GM12878 (cell line): Measurements from ENCODE around the gene SHOC1. TPM values are rescaled to one million over a fixed set of nuclear protein-coding genes. Genes with fewer than 3 reads are reported as not detected.

ENCODE experiments used
- ATAC-seq: fragments of 200-7000 bp; cut with Tn5 transposase; 3 replicates; pipeline ENCODE4 v1.9.1; 2020; ENCODE audit warnings: mild to moderate bottlenecking, moderate library complexity
- BruUV-seq: library from RNA; stranded (reverse); fragments of 400-500 nt; replicated peaks from 2 replicates; lab custom pipeline; 2021; lab: Mats Ljungman, UMichigan
- CTCF ChIA-PET: fragments of 300-600 bp; sonication (Branson Sonifier 250); formaldehyde crosslinking; extraction: SDS; loops from one replicate; lab custom pipeline; 2021; ENCODE audit warnings: inconsistent platforms; lab: Yijun Ruan, JAX
- POLR2A ChIA-PET: fragments of 350-600 bp; formaldehyde crosslinking; extraction: SDS; loops from one replicate; lab custom pipeline; 2021; ENCODE audit warnings: inconsistent platforms; lab: Charles Lee
- RAD21 ChIA-PET: fragments of 300-600 bp; sonication (Branson Sonifier 250); formaldehyde crosslinking; loops from one replicate; lab custom pipeline; 2023; ENCODE audit warnings: antibody characterized with exemption; ENCODE audit not compliant: unreplicated experiment; lab: Charles Lee
- SMC1A ChIA-PET: fragments of 300-600 bp; sonication (Branson Sonifier 250); formaldehyde crosslinking; loops from one replicate; lab custom pipeline; 2023; ENCODE audit not compliant: unreplicated experiment, uncharacterized antibody; lab: Charles Lee
- DNase-seq: peaks from one replicate; pipeline ENCODE4 v3.0.0-alpha.2; 2011; ENCODE audit warnings: low read depth, low spot score
- FAIRE-seq: peaks from 3 replicates; lab custom pipeline; 2011; peaks lifted over from hg19 to GRCh38; lab: Jason Lieb, UNC
- H2AFZ ChIP-seq: 2 replicates; pipeline ENCODE4 v1.6.0; 2011; ENCODE audit warnings: low read depth, low read length, control low read depth; ENCODE audit not compliant: control insufficient read depth
- H3K27ac ChIP-seq: 2 replicates; pipeline ENCODE4 v1.5.1; 2011; ENCODE audit warnings: control low read depth; ENCODE audit not compliant: control insufficient read depth, insufficient read depth
- H3K27me3 ChIP-seq, 2 experiments: replicated peaks in 1 of 2; 2 replicates each; pipeline versions ENCODE4 v1.6.0 to v1.6.1; 2011; ENCODE audit warnings: low read length in 1 of 2; ENCODE audit not compliant: control insufficient read depth in 2 of 2, insufficient read depth in 2 of 2
- H3K36me3 ChIP-seq, 2 experiments: 2 replicates each; pipeline ENCODE4 v1.5.1; 2011; ENCODE audit warnings: low read length in 1 of 2; ENCODE audit not compliant: control insufficient read depth in 2 of 2, insufficient read depth in 2 of 2
- H3K4me1 ChIP-seq: 2 replicates; pipeline ENCODE4 v1.6.1; 2011; ENCODE audit warnings: mild to moderate bottlenecking, low read length, moderate library complexity, mixed read lengths; ENCODE audit not compliant: control insufficient read depth, insufficient read depth
- H3K4me2 ChIP-seq: 2 replicates; pipeline ENCODE4 v1.6.0; 2011; ENCODE audit warnings: control low read depth; ENCODE audit not compliant: control insufficient read depth, insufficient read depth
- H3K4me3 ChIP-seq: fragments of 200-600 bp; sonication (generic); 2 replicates; pipeline ENCODE4 v1.5.1; 2016
- H3K79me2 ChIP-seq: 2 replicates; pipeline ENCODE4 v1.6.0; 2011; ENCODE audit warnings: low read length; ENCODE audit not compliant: control insufficient read depth, insufficient read depth
- H3K9ac ChIP-seq: 2 replicates; pipeline ENCODE4 v1.8.0; 2011; ENCODE audit warnings: low read length, control low read depth, mixed read lengths; ENCODE audit not compliant: control insufficient read depth, insufficient read depth
- H3K9me3 ChIP-seq: replicated peaks from 3 replicates; pipeline ENCODE4 v1.5.1; 2011; ENCODE audit warnings: mild to moderate bottlenecking, low read length; ENCODE audit not compliant: control insufficient read depth, insufficient read depth
- H4K20me1 ChIP-seq: 2 replicates; pipeline ENCODE4 v1.6.0; 2011; ENCODE audit not compliant: control insufficient read depth, insufficient read depth
- BMI1 ChIP-seq: fragments of 450-650 bp; IDR thresholded peaks from 2 replicates; pipeline ENCODE4 v1.6.1; 2016; ENCODE audit warnings: mild to moderate bottlenecking, moderate library complexity, borderline replicate concordance
- ETV6 ChIP-seq, 2 experiments: fragments of 450-650 bp in 1 of 2; IDR thresholded peaks in 1 of 2; conservative IDR thresholded peaks in 1 of 2; 2 replicates each; pipeline ENCODE4 v1.6.1; 2014; ENCODE audit warnings: antibody characterized with exemption in 1 of 2, borderline replicate concordance in 1 of 2, low read depth in 1 of 2, mild to moderate bottlenecking in 1 of 2, moderate library complexity in 1 of 2
- MTA2 ChIP-seq: fragments of 450-650 bp; IDR thresholded peaks from 2 replicates; pipeline ENCODE4 v1.6.1; 2016; ENCODE audit warnings: low read depth, mild to moderate bottlenecking, moderate library complexity
- MYC ChIP-seq: IDR thresholded peaks from 2 replicates; pipeline ENCODE4 v1.6.1; 2011; ENCODE audit warnings: mild to moderate bottlenecking, low read length, moderate library complexity, inconsistent platforms; ENCODE audit not compliant: insufficient read depth, insufficient replicate concordance, insufficient read length, severe bottlenecking
- NFIC ChIP-seq: IDR thresholded peaks from 2 replicates; pipeline ENCODE4 v1.6.1; 2012; ENCODE audit warnings: low read depth, mild to moderate bottlenecking, inconsistent platforms, low read length, moderate library complexity
- NR2C1 ChIP-seq: fragments of 450-650 bp; IDR thresholded peaks from 2 replicates; pipeline ENCODE4 v1.6.1; 2017; ENCODE audit warnings: antibody characterized with exemption, mild to moderate bottlenecking, moderate library complexity
- SIN3A ChIP-seq: IDR thresholded peaks from 2 replicates; pipeline ENCODE4 v1.6.1; 2012; ENCODE audit warnings: low read depth, low read length, improper control_type of control experiment
- SIX5 ChIP-seq: IDR thresholded peaks from 2 replicates; pipeline ENCODE4 v1.6.1; 2011; ENCODE audit warnings: mild to moderate bottlenecking, low read depth, low read length, moderate library complexity; ENCODE audit not compliant: severe bottlenecking
- SMC3 ChIP-seq: IDR thresholded peaks from 2 replicates; pipeline ENCODE4 v1.6.1; 2011; ENCODE audit warnings: low read length, improper control_type of control experiment, borderline replicate concordance
- SUZ12 ChIP-seq: fragments of 200-600 bp; sonication (generic); IDR thresholded peaks from one replicate; pipeline ENCODE4 v1.6.1; 2018; ENCODE audit warnings: antibody characterized with exemption, mild to moderate bottlenecking; ENCODE audit not compliant: unreplicated experiment
- TCF12 ChIP-seq: IDR thresholded peaks from 2 replicates; pipeline ENCODE4 v1.6.1; 2011; ENCODE audit warnings: low read depth, mild to moderate bottlenecking, low read length
- YY1 ChIP-seq: IDR thresholded peaks from 2 replicates; pipeline ENCODE4 v1.6.1; 2011; ENCODE audit warnings: low read depth, mild to moderate bottlenecking, low read length
- ZNF24 ChIP-seq: fragments of 450-650 bp; IDR thresholded peaks from 2 replicates; pipeline ENCODE4 v1.6.1; 2017; ENCODE audit warnings: antibody characterized with exemption, mild to moderate bottlenecking
- ZNF384 ChIP-seq: IDR thresholded peaks from 2 replicates; pipeline ENCODE4 v1.6.1; 2012; ENCODE audit warnings: low read depth, mild to moderate bottlenecking, low read length, improper control_type of control experiment, borderline replicate concordance
- ZNF622 ChIP-seq: fragments of 450-650 bp; IDR thresholded peaks from 2 replicates; pipeline ENCODE4 v1.6.1; 2017; ENCODE audit warnings: mild to moderate bottlenecking, inconsistent platforms
- WGBS: methylation state at CpG from one replicate; pipeline ENCODE4 v1.1.6; 2016; ENCODE audit warnings: low lambda C conversion rate; ENCODE audit not compliant: insufficient replicate concordance, insufficient coverage; ENCODE audit errors: missing lambda C conversion rate; 5-methylcytosine and 5-hydroxymethylcytosine counted together
- in situ Hi-C: fragments of 300-500 bp; cut with MboI; formaldehyde crosslinking; loops from 9 replicates; pipeline ENCODE4 v1.14.3; 2018; ENCODE audit warnings: mixed read lengths
- intact Hi-C: fragments of 100-400 bp; cut with micrococcal nuclease; formaldehyde crosslinking; loops from one replicate; pipeline ENCODE4 v1.14.2; 2022; ENCODE audit not compliant: unreplicated experiment
- polyA plus RNA-seq, 11 experiments: library from polyadenylated mRNA; depleted of rRNA in 4 of 11; unstranded in 6 of 11; stranded (reverse) in 5 of 11; fragments of >200 nt; fragmentation: Nextera tagmentation in 4 of 11; fragmentation: Illumina TruSeq in 1 of 11; extraction: Ambion mirVana in 4 of 11; extraction: Trizol in 1 of 11; gene quantifications; 1 replicate in 1 of 11; 2 replicates in 10 of 11; pipeline versions ENCODE4 v1.2.1 to v1.2.3, GENCODE V29; 2011 to 2016; ENCODE audit warnings: inconsistent platforms in 2 of 11, missing spikeins in 2 of 11, low read depth in 1 of 11
- total RNA-seq, 4 experiments: library from RNA; depleted of rRNA in 3 of 4; stranded (reverse); fragments of >200 nt in 3 of 4; fragmentation: Illumina TruSeq in 1 of 4; extraction: Trizol in 1 of 4; gene quantifications; 2 replicates each; pipeline versions ENCODE4 v1.2.1 to v1.2.3, GENCODE V29; 2013 to 2021
- TF ChIP-seq, protein P1 (sequence below): IDR thresholded peaks from 2 replicates; pipeline ENCODE4 v1.6.1; 2012; ENCODE audit warnings: low read depth, low read length, improper control_type of control experiment

Gene SHOC1
- total and polyA plus RNA-seq, 10 of the 15 experiments (the other 5 are each of a cell fraction or from before 2014, with no cell fraction given), result under 0.01 to 0.11 (median 0.04) TPM; not detected in 3

GRCh38 chr9:111839387-111839786 lies 44.6 kb upstream of the SHOC1 start (continued):
- TF ChIP-seq ZNF384, result no peak
- TF ChIP-seq SIX5, result no peak

DNA sequence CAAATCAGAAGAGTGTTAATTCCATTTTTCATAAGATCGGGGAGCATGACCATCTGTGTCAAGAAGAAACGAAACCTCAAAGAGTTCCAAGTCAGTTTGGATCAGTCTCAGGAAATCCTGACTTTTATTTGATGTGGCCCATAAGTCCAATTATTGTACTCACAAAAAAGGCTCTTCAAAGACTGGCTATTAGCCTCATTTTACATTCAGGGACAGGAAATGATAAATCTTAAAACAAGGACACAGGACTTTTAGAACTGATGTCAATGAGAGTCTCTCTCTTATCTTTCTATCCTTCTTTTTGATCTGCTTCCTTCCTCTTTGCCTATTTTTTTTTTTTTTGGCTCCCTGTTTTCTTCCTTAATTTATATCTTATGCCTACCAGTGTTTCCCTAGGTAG lies 43.7 kb upstream of the SHOC1 start:
- CTCF ChIA-PET, result no interaction called here
- DNase-seq, result no peak
- BruUV-seq, result no TSS peak
- SMC1A ChIA-PET, result no interaction called here
- no peak overlapping the region for H3K9ac ChIP-seq
- peaks cover 8% of the 10 kb centered on the region; the same call in 1 of the 2 replicates for H3K4me1 ChIP-seq
- H3K27ac ChIP-seq, result no peak overlapping the region
- no peak for TF ChIP-seq MTA2
- TF ChIP-seq NR2C1, result no peak
- TF ChIP-seq SUZ12, result no peak
- TF ChIP-seq, protein P1, sequence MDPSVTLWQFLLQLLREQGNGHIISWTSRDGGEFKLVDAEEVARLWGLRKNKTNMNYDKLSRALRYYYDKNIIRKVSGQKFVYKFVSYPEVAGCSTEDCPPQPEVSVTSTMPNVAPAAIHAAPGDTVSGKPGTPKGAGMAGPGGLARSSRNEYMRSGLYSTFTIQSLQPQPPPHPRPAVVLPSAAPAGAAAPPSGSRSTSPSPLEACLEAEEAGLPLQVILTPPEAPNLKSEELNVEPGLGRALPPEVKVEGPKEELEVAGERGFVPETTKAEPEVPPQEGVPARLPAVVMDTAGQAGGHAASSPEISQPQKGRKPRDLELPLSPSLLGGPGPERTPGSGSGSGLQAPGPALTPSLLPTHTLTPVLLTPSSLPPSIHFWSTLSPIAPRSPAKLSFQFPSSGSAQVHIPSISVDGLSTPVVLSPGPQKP, result no peak
- TF ChIP-seq TCF12, result no peak
- TF ChIP-seq MYC, result no peak
- no peak for TF ChIP-seq BMI1
- no peak for TF ChIP-seq ZNF24
- no peak for TF ChIP-seq ZNF622
- no peak for TF ChIP-seq NFIC
- no peak for TF ChIP-seq ETV6 (conservative IDR thresholded peaks at IDR 0.05 in 1 of 2, IDR thresholded peaks at IDR 0.05 in 1 of 2; ENCODE audit: borderline replicate concordance in 1 of 2, low read depth in 1 of 2)
- no peak for TF ChIP-seq YY1
- no peak for TF ChIP-seq SIN3A
- no peak for TF ChIP-seq SMC3
- WGBS, result 98% methylated on average over 2 of the region's 2 CpGs
- intact Hi-C loops (no loop called here), in situ Hi-C loops (no loop called here)
- H3K4me2 ChIP-seq, result no peak overlapping the region
- no peaks in the 10 kb centered on the region for H4K20me1 ChIP-seq
- H3K36me3 ChIP-seq, result no peaks in the 10 kb centered on the region
- no peak for ATAC-seq
- no peaks in the 10 kb centered on the region for H3K79me2 ChIP-seq
- no peaks in the 10 kb centered on the region for H3K27me3 ChIP-seq
- POLR2A ChIA-PET, result no interaction called here
- H3K9me3 ChIP-seq, result no peaks in the 10 kb centered on the region
- H2AFZ ChIP-seq, result no peak overlapping the region
- H3K4me3 ChIP-seq, result no peak overlapping the region
- RAD21 ChIA-PET, result interaction anchor here (0.9 to 1.0 kb wide), 2 partner anchors 12 to 236 kb away, joined by 3 read pairs; no protein-coding TSS in a partner anchor
- no peak for FAIRE-seq
